Endodermal cell (in vitro differentiated cells): ENCODE measurements around the gene SH3BP5. TPM values are rescaled to one million over a fixed set of nuclear protein-coding genes. Genes with fewer than 3 reads are reported as not detected.

Experiments
- DNase-seq: peaks from one replicate; pipeline ENCODE4 v3.0.0-alpha.2; 2017
- H3K27ac ChIP-seq: 2 replicates; pipeline ENCODE4 v1.5.1; 2013; ENCODE audit warnings: mild to moderate bottlenecking, low read depth, low read length, moderate library complexity
- H3K27me3 ChIP-seq: 2 replicates; pipeline ENCODE4 v1.6.1; 2013; ENCODE audit warnings: mild to moderate bottlenecking, low read length, moderate library complexity; ENCODE audit not compliant: insufficient read depth, control insufficient read depth, poor library complexity, severe bottlenecking
- H3K36me3 ChIP-seq: 2 replicates; pipeline ENCODE4 v1.7.0; 2013; ENCODE audit warnings: mild to moderate bottlenecking, low read length, moderate library complexity; ENCODE audit not compliant: control insufficient read depth, insufficient read depth
- H3K4me1 ChIP-seq: one replicate; pipeline ENCODE4 v1.7.0; 2013; ENCODE audit warnings: low read length; ENCODE audit not compliant: control insufficient read depth, insufficient read depth
- H3K4me3 ChIP-seq: 2 replicates; pipeline ENCODE4 v1.5.1; 2013; ENCODE audit warnings: mild to moderate bottlenecking, low read length, moderate library complexity
- H3K9ac ChIP-seq: 2 replicates; pipeline ENCODE4 v1.6.1; 2013; ENCODE audit warnings: mild to moderate bottlenecking, low read length, moderate library complexity; ENCODE audit not compliant: poor library complexity, severe bottlenecking; ENCODE audit errors: extremely low read depth
- H3K9me3 ChIP-seq: 2 replicates; pipeline ENCODE4 v1.6.1; 2013; ENCODE audit warnings: mild to moderate bottlenecking, low read length, moderate library complexity; ENCODE audit not compliant: control insufficient read depth
- H3K27ac Mint-ChIP-seq: 2 replicates; pipeline ENCODE4 v1.8.0; 2020; ENCODE audit warnings: mixed read lengths
- H3K27me3 Mint-ChIP-seq: 2 replicates; pipeline ENCODE4 v1.8.0; 2021; ENCODE audit warnings: mild to moderate bottlenecking, mixed read lengths; ENCODE audit not compliant: insufficient read depth
- H3K36me3 Mint-ChIP-seq: 2 replicates; pipeline ENCODE4 v1.8.0; 2020; ENCODE audit warnings: low read depth, mixed read lengths
- H3K4me1 Mint-ChIP-seq: 2 replicates; pipeline ENCODE4 v1.8.0; 2020; ENCODE audit warnings: mixed read lengths
- H3K4me3 Mint-ChIP-seq: 2 replicates; pipeline ENCODE4 v1.8.0; 2020; ENCODE audit warnings: mild to moderate bottlenecking, moderate library complexity, mixed read lengths
- H3K9me3 Mint-ChIP-seq: 2 replicates; pipeline ENCODE4 v1.8.0; 2020; ENCODE audit warnings: mild to moderate bottlenecking, mixed read lengths
- CTCF ChIP-seq: fragments of 200-600 bp; sonication (generic); conservative IDR thresholded peaks from 2 replicates; pipeline ENCODE4 v1.5.0; 2021; ENCODE audit warnings: antibody characterized with exemption, mild to moderate bottlenecking
- WGBS, 2 experiments: methylation state at CpG; one replicate each; pipeline versions ENCODE4 v1.1.5 to v1.1.7; 2013; ENCODE audit warnings: missing lambda C conversion rate in 2 of 2, mixed read lengths in 1 of 2; ENCODE audit not compliant: insufficient coverage in 1 of 2, insufficient read length in 1 of 2; 5-methylcytosine and 5-hydroxymethylcytosine counted together
- total RNA-seq, 2 donors: library from RNA; stranded (reverse); fragmentation: NEBNext Ultra II Directional in 1 of 2; extraction: Animal tissue kit (Norgen Biotek cat#: 25700) in 1 of 2; gene quantifications; 2 replicates in 1 of 2; 3 replicates in 1 of 2; pipeline ENCODE4 v1.2.1, GENCODE V29; 2021

Gene SH3BP5
- total RNA-seq, 2 donors from 2014 or later: 25.8 to 30.3 TPM

- 29 to 39% methylated on average over 10 to 16 of the region's 16 CpGs for WGBS, 2 experiments
- peak overlapping the region; percentile 93 for H3K27ac Mint-ChIP-seq
Observed at GRCh38 chr3:15377961-15378791, 45.8 kb upstream of the SH3BP5 start.

GRCh38 chr3:15375461-15376000, 43.1 kb upstream of the SH3BP5 start:
- no peaks in the 10 kb centered on the region for H3K4me1 ChIP-seq
- no peak overlapping the region for H3K27ac ChIP-seq
- H3K36me3 ChIP-seq: no peaks in the 10 kb centered on the region
- H3K9me3 ChIP-seq: no peaks in the 10 kb centered on the region
- H3K27me3 Mint-ChIP-seq: no peaks in the 10 kb centered on the region
- no peaks in the 10 kb centered on the region for H3K36me3 Mint-ChIP-seq
- no peak overlapping the region for H3K9ac ChIP-seq
- no peak overlapping the region for H3K4me3 ChIP-seq
- no peaks in the 10 kb centered on the region for H3K9me3 Mint-ChIP-seq
- WGBS, 2 experiments: 94 to 99% methylated on average over 11 to 22 of the region's 22 CpGs
- no peaks in the 10 kb centered on the region for H3K4me1 Mint-ChIP-seq
- H3K27ac Mint-ChIP-seq: no peak overlapping the region
- TF ChIP-seq CTCF: no peak
- DNase-seq: no peak
- no peaks in the 10 kb centered on the region for H3K27me3 ChIP-seq
- H3K4me3 Mint-ChIP-seq: no peak overlapping the region

More at GRCh38 chr3:15377961-15378791, 45.8 kb upstream of the SH3BP5 start:
- Histone ChIP-seq H3K4me1 (no peaks in the 10 kb centered on the region), H3K9me3 (no peaks in the 10 kb centered on the region), H3K27ac (no peak overlapping the region), H3K4me3 (no peak overlapping the region), H3K27me3 (no peaks in the 10 kb centered on the region), H3K9ac (no peak overlapping the region), H3K36me3 (no peaks in the 10 kb centered on the region)
- peak; percentile 98 for DNase-seq
- no peaks in the 10 kb centered on the region for H3K27me3 Mint-ChIP-seq
- no peaks in the 10 kb centered on the region for H3K4me1 Mint-ChIP-seq
- TF ChIP-seq CTCF: peak; percentile 94
- peak overlapping the region; percentile 32 for H3K4me3 Mint-ChIP-seq
- H3K36me3 Mint-ChIP-seq: no peaks in the 10 kb centered on the region
- no peaks in the 10 kb centered on the region for H3K9me3 Mint-ChIP-seq

- Histone ChIP-seq H3K9me3 (no peaks in the 10 kb centered on the region), H3K27ac (no peak overlapping the region), H3K9ac (no peak overlapping the region), H3K4me3 (no peak overlapping the region), H3K4me1 (no peaks in the 10 kb centered on the region), H3K36me3 (no peaks in the 10 kb centered on the region), H3K27me3 (no peaks in the 10 kb centered on the region)
- Mint-ChIP-seq H3K27ac (no peak overlapping the region), H3K4me1 (no peaks in the 10 kb centered on the region), H3K4me3 (no peak overlapping the region), H3K9me3 (no peaks in the 10 kb centered on the region), H3K27me3 (peaks cover 2% of the 10 kb centered on the region), H3K36me3 (no peaks in the 10 kb centered on the region)
- DNase-seq: no peak
- no peak for TF ChIP-seq CTCF
- 90 to 91% methylated on average over 2 to 4 of the region's 4 CpGs for WGBS, 2 experiments
Observed at GRCh38 chr3:15372918-15373317, 40.5 kb upstream of the SH3BP5 start.
